ENCODE results near the gene LCT. TPM values are rescaled to one million over a fixed set of nuclear protein-coding genes. Genes with fewer than 3 reads are reported as not detected.
"Not testable (repeated sequence)": the region's sequence is repeated elsewhere in the genome, so short reads cannot be mapped to it uniquely, and the experiment has no call there.

The LCT gene
- polyA plus RNA-seq, 3 donors: not detected

- Mint-ChIP-seq H3K4me3 (no peak overlapping the region), H3K9me3 (peaks cover 0 to 4% (median 0%) of the 10 kb centered on the region in 7 donors), H3K4me1 (no peaks in the 10 kb centered on the region), H3K27ac (no peak overlapping the region), H3K27me3 (ENCODE audit: low read depth in 3 of 3) (peaks cover 0 to 3% (median 3%) of the 10 kb centered on the region in 3 donors), H3K36me3 (no peaks in the 10 kb centered on the region)
- no peak overlapping the region for H3K4me2 ChIP-seq (replicated peaks; ENCODE audit: extremely low read depth, low read length, poor library complexity, severe bottlenecking)
- H3K4me3 ChIP-seq (replicated peaks in 1 of 3; ENCODE audit: low read depth in 2 of 3, low read length in 3 of 3): no peak overlapping the region
- H3K9ac ChIP-seq (ENCODE audit: insufficient read depth, low read length, poor library complexity, severe bottlenecking): no peak overlapping the region
- no peak for TF ChIP-seq CTCF (IDR thresholded peaks at IDR 0.05)
- H4K20me1 ChIP-seq (ENCODE audit: insufficient read depth, low read length): no peaks in the 10 kb centered on the region
- no peaks in the 10 kb centered on the region for H3K36me3 ChIP-seq (replicated peaks in 1 of 2; ENCODE audit: control insufficient read depth in 1 of 2, insufficient read depth in 2 of 2, low read length in 2 of 2)
- intact Hi-C loops (cut with micrococcal nuclease): no loop called here
- H3K27me3 ChIP-seq (ENCODE audit: control insufficient read depth in 2 of 2, insufficient read depth in 2 of 2, low read length in 2 of 2): no peaks in the 10 kb centered on the region
- WGBS (ENCODE audit: insufficient coverage): 89% methylated on average over 2 of the region's 2 CpGs
- H3K9me3 ChIP-seq (replicated peaks in 1 of 2; ENCODE audit: control insufficient read depth in 1 of 2, insufficient read depth in 1 of 2, low read length in 2 of 2): no peaks in the 10 kb centered on the region
- no peak overlapping the region for H2AFZ ChIP-seq (ENCODE audit: insufficient read depth, low read depth, low read length, poor library complexity, severe bottlenecking)
- H3K79me2 ChIP-seq (ENCODE audit: insufficient read depth, low read length): no peaks in the 10 kb centered on the region
- no peaks in the 10 kb centered on the region for H3K4me1 ChIP-seq (ENCODE audit: control insufficient read depth in 1 of 2, insufficient read depth in 2 of 2, low read length in 2 of 2)
- H3K27ac ChIP-seq (ENCODE audit: low read depth in 1 of 2, low read length in 2 of 2): no peak overlapping the region
- DNase-seq: no peak
Measured at GRCh38 chr2:135812907-135813511, 24.0 kb downstream of the LCT start.

- H3K9me3 ChIP-seq (replicated peaks in 1 of 2; ENCODE audit: control insufficient read depth in 1 of 2, insufficient read depth in 1 of 2, low read length in 2 of 2); H3K27me3 Mint-ChIP-seq (ENCODE audit: low read depth in 3 of 3); H4K20me1 ChIP-seq (ENCODE audit: insufficient read depth, low read length); H3K4me2 ChIP-seq (replicated peaks; ENCODE audit: extremely low read depth, low read length, poor library complexity, severe bottlenecking); DNase-seq; H3K27me3 ChIP-seq (ENCODE audit: control insufficient read depth in 2 of 2, insufficient read depth in 2 of 2, low read length in 2 of 2); H3K27ac Mint-ChIP-seq; H3K4me3 Mint-ChIP-seq; H3K27ac ChIP-seq (ENCODE audit: low read depth in 1 of 2, low read length in 2 of 2); H3K36me3 Mint-ChIP-seq; H2AFZ ChIP-seq (ENCODE audit: insufficient read depth, low read depth, low read length, poor library complexity, severe bottlenecking); H3K36me3 ChIP-seq (replicated peaks in 1 of 2; ENCODE audit: control insufficient read depth in 1 of 2, insufficient read depth in 2 of 2, low read length in 2 of 2); intact Hi-C loops (cut with micrococcal nuclease); H3K9me3 Mint-ChIP-seq; H3K9ac ChIP-seq (ENCODE audit: insufficient read depth, low read length, poor library complexity, severe bottlenecking); H3K79me2 ChIP-seq (ENCODE audit: insufficient read depth, low read length); H3K4me1 Mint-ChIP-seq; H3K4me3 ChIP-seq (replicated peaks in 1 of 3; ENCODE audit: low read depth in 2 of 3, low read length in 3 of 3); H3K4me1 ChIP-seq (ENCODE audit: control insufficient read depth in 1 of 2, insufficient read depth in 2 of 2, low read length in 2 of 2): not testable (repeated sequence)
- WGBS (ENCODE audit: insufficient coverage): no CpG with 5 or more reads among the region's 3 CpGs
Measured at GRCh38 chr2:135807874-135808273, 29.1 kb downstream of the LCT start.

Measured in CD14-positive monocyte (primary cell).